Peyer's patch (tissue), 4 donors: ENCODE data around the gene LIPC.

Experiments
- POLR2A ChIP-seq, 2 donors: fragments of 450-650 bp; IDR thresholded peaks; one replicate each; pipeline ENCODE4 v1.5.1; 2017; ENCODE audit warnings: antibody characterized with exemption in 2 of 2, mild to moderate bottlenecking in 2 of 2, moderate library complexity in 2 of 2
- TF ChIP-seq, protein P1 (sequence below), 6 experiments: fragments of 450-650 bp in 4 of 6; fragments of 200-600 bp in 2 of 6; sonication (generic) in 1 of 6; IDR thresholded peaks; one replicate each; pipeline ENCODE4 v1.5.1; 2017 to 2019; ENCODE audit warnings: antibody characterized with exemption in 6 of 6, mild to moderate bottlenecking in 3 of 6, moderate library complexity in 1 of 6

DNA sequence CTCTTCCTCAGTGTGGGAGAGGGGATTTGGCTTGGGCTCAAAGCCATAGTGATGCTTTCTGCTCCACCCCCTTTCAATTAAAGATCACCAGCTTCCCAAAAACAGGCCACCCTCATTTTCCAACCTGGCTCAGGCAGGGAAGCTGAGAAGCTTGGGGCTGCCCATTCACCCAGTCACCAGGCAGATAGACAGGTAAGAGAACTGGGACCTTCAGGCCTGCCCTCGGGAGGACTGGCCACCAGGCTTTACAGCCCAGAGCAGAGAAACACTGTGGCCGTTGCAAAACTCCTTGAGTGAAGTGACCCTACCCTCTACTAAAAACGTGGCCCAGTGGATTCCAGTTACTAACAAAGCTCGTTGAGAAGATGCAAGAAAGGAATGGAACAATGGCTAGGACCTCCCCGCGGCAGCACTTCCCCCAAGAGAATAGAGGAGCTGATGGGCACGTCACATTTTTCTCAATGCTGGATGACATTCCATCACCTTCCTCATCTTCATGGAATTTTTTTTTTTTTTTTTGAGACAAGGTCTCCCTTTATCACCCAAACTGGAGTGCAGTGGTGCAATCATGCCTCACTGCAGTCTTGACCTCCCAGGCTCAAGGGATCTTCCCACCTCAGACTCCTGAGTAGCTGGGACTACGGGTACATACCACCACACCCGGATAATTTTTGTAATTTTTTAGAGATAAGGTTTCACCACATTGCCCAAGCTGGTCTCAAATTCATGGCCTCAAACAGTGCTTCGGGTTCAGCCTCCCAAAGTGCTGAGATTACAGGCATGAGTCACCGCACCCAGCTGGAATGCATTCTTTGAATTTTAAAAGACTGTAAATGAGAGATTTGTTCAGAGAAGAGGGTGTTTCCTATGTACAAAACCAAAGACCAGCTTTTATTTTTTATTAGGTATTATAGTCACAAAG is 37.9 kb downstream of the LIPC start:
- TF ChIP-seq, protein P1, sequence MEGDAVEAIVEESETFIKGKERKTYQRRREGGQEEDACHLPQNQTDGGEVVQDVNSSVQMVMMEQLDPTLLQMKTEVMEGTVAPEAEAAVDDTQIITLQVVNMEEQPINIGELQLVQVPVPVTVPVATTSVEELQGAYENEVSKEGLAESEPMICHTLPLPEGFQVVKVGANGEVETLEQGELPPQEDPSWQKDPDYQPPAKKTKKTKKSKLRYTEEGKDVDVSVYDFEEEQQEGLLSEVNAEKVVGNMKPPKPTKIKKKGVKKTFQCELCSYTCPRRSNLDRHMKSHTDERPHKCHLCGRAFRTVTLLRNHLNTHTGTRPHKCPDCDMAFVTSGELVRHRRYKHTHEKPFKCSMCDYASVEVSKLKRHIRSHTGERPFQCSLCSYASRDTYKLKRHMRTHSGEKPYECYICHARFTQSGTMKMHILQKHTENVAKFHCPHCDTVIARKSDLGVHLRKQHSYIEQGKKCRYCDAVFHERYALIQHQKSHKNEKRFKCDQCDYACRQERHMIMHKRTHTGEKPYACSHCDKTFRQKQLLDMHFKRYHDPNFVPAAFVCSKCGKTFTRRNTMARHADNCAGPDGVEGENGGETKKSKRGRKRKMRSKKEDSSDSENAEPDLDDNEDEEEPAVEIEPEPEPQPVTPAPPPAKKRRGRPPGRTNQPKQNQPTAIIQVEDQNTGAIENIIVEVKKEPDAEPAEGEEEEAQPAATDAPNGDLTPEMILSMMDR (IDR thresholded peaks at IDR 0.05), result no peak
- TF ChIP-seq POLR2A (IDR thresholded peaks at IDR 0.05), result no peak
